HCT116 (cell line): Measurements from ENCODE around the gene COL7A1. TPM values are rescaled to one million over a fixed set of nuclear protein-coding genes. Genes with fewer than 3 reads are reported as not detected.

Source experiments
- ATAC-seq: fragments of 200-7000 bp; cut with Tn5 transposase; 2 replicates; pipeline ENCODE4 v1.9.1; 2020; ENCODE audit warnings: mild to moderate bottlenecking, moderate library complexity
- BruUV-seq: library from RNA; stranded (reverse); fragments of 400-500 nt; replicated peaks from 2 replicates; lab custom pipeline; 2021; lab: Mats Ljungman, UMichigan
- CTCF ChIA-PET: fragments of 300-600 bp; sonication (Branson Sonifier 250); formaldehyde crosslinking; loops from one replicate; lab custom pipeline; 2021; ENCODE audit warnings: antibody characterized with exemption; lab: Charles Lee
- POLR2A ChIA-PET: fragments of 300-600, 350-600 bp; sonication (Branson Sonifier 250); formaldehyde crosslinking; loops from one replicate; lab custom pipeline; 2021; ENCODE audit warnings: antibody characterized with exemption; lab: Charles Lee
- RAD21 ChIA-PET, 2 experiments: fragments of 300-600 bp; sonication (Branson Sonifier 250); formaldehyde crosslinking; loops; one replicate each; lab custom pipeline; 2023; ENCODE audit warnings: low total read pairs in 2 of 2; ENCODE audit not compliant: uncharacterized antibody in 2 of 2, unreplicated experiment in 2 of 2, low non-redundant PET in 1 of 2; lab: Charles Lee
- DNase-seq: peaks from one replicate; pipeline ENCODE4 v3.0.0-alpha.2; 2010; ENCODE audit warnings: low read depth, low spot score
- H2AFZ ChIP-seq: fragments of 200-600 bp; shearing (Covaris generic), sonication (generic); 2 replicates; pipeline ENCODE4 v1.6.1; 2017; ENCODE audit warnings: low read depth, mixed run types, mixed read lengths, antibody characterized with exemption, low read length; ENCODE audit not compliant: poor library complexity, severe bottlenecking
- H3K27ac ChIP-seq: 2 replicates; pipeline ENCODE4 v1.5.1; 2012; ENCODE audit warnings: low read depth, low read length
- H3K27me3 ChIP-seq: fragments of 200-600 bp; sonication (generic); 2 replicates; pipeline ENCODE4 v1.6.1; 2016; ENCODE audit warnings: mixed run types, low read length, mixed read lengths; ENCODE audit not compliant: insufficient read depth
- H3K36me3 ChIP-seq, 2 experiments: fragments of 200-500 bp in 1 of 2; fragments of 200-600 bp in 1 of 2; sonication (Bioruptor generic) in 1 of 2; sonication (generic) in 1 of 2; 2 replicates each; pipeline versions ENCODE4 v1.5.1 to v1.6.1; 2014 to 2016; ENCODE audit warnings: low read length in 2 of 2, inconsistent platforms in 1 of 2, mixed read lengths in 1 of 2, mixed run types in 1 of 2; ENCODE audit not compliant: insufficient read depth in 2 of 2, control insufficient read depth in 1 of 2
- H3K4me1 ChIP-seq, 2 experiments: fragments of 200-600 bp in 1 of 2; sonication (generic) in 1 of 2; 2 replicates each; pipeline versions ENCODE4 v1.5.1 to v1.6.1; 2012 to 2017; ENCODE audit warnings: low read length in 2 of 2, inconsistent platforms in 1 of 2, mild to moderate bottlenecking in 1 of 2, mixed read lengths in 1 of 2, mixed run types in 1 of 2, moderate library complexity in 1 of 2; ENCODE audit not compliant: insufficient read depth in 2 of 2, control insufficient read depth in 1 of 2
- H3K4me2 ChIP-seq: fragments of 200-600 bp; sonication (generic); 2 replicates; pipeline ENCODE4 v1.6.1; 2017; ENCODE audit warnings: mixed run types, low read length, mixed read lengths
- H3K4me3 ChIP-seq, 2 experiments: fragments of 200-600 bp in 1 of 2; sonication (generic) in 1 of 2; replicated peaks in 1 of 2; 2 replicates each; pipeline ENCODE4 v1.5.1; 2011 to 2016; ENCODE audit warnings: low read length in 2 of 2, control low read depth in 1 of 2, low read depth in 1 of 2, mild to moderate bottlenecking in 1 of 2, mixed read lengths in 1 of 2, mixed run types in 1 of 2
- H3K79me2 ChIP-seq: fragments of 200-600 bp; sonication (generic); 2 replicates; pipeline ENCODE4 v1.6.1; 2017; ENCODE audit warnings: mild to moderate bottlenecking, mixed run types, low read length, moderate library complexity, mixed read lengths; ENCODE audit not compliant: insufficient read depth
- H3K9ac ChIP-seq: fragments of 200-600 bp; sonication (generic); 2 replicates; pipeline ENCODE4 v1.6.1; 2016; ENCODE audit warnings: low read length, mixed read lengths
- H3K9me2 ChIP-seq: fragments of 200-600 bp; sonication (generic), shearing (Covaris generic); 2 replicates; pipeline ENCODE4 v1.6.1; 2017; ENCODE audit warnings: mixed run types, mild to moderate bottlenecking, moderate library complexity; ENCODE audit not compliant: insufficient read depth
- H3K9me3 ChIP-seq, 2 experiments: fragments of 200-500 bp in 1 of 2; fragments of 200-600 bp in 1 of 2; sonication (Bioruptor generic) in 1 of 2; sonication (generic) in 1 of 2; 2 replicates each; pipeline ENCODE4 v1.6.1; 2014 to 2017; ENCODE audit warnings: low read length in 2 of 2, mixed read lengths in 2 of 2, inconsistent platforms in 1 of 2, low read depth in 1 of 2, mild to moderate bottlenecking in 1 of 2, mixed run types in 1 of 2, moderate library complexity in 1 of 2; ENCODE audit not compliant: control insufficient read depth in 1 of 2, insufficient read depth in 1 of 2
- H4K20me1 ChIP-seq: fragments of 200-600 bp; sonication (generic), shearing (Covaris generic); 2 replicates; pipeline ENCODE4 v1.6.1; 2017; ENCODE audit warnings: mixed run types, mild to moderate bottlenecking, moderate library complexity; ENCODE audit not compliant: insufficient read depth
- CBX3 ChIP-seq: IDR thresholded peaks from 2 replicates; pipeline ENCODE4 v1.6.1; 2012; ENCODE audit warnings: low read depth
- SIN3A ChIP-seq: IDR thresholded peaks from 2 replicates; pipeline ENCODE4 v1.6.1; 2012; ENCODE audit warnings: low read depth
- YY1 ChIP-seq: IDR thresholded peaks from 2 replicates; pipeline ENCODE4 v1.6.1; 2011; ENCODE audit warnings: low read length, low read depth, moderate library complexity, mild to moderate bottlenecking; ENCODE audit not compliant: insufficient replicate concordance; ENCODE audit errors: extremely low read depth
- intact Hi-C: fragments of 100-400 bp; cut with micrococcal nuclease; formaldehyde crosslinking; loops from 2 replicates; pipeline ENCODE4 v1.10.0; 2022
- total RNA-seq: library from RNA; stranded (reverse); gene quantifications from one replicate; pipeline ENCODE4 v1.2.1, GENCODE V29; 2021; ENCODE audit not compliant: unreplicated experiment

The COL7A1 gene
- total RNA-seq, 1 experiment from 2014 or later: 11.4 TPM

- Histone ChIP-seq H3K9me3 (peaks cover 14 to 15% of the 10 kb centered on the region in 2 experiments; a peak in 2 of 4 replicates), H3K4me3 (no peak overlapping the region), H3K27me3 (no peaks in the 10 kb centered on the region), H3K9me2 (no peaks in the 10 kb centered on the region), H2AFZ (no peak overlapping the region), H3K4me2 (no peak overlapping the region), H3K9ac (no peak overlapping the region), H3K36me3 (no peaks in the 10 kb centered on the region; a peak in 1 of 4 replicates), H4K20me1 (no peaks in the 10 kb centered on the region), H3K79me2 (no peaks in the 10 kb centered on the region), H3K27ac (no peak overlapping the region), H3K4me1 (no peaks in the 10 kb centered on the region)
- DNase-seq (no peak), ATAC-seq (no peak)
- ChIA-PET POLR2A (no interaction called here), CTCF (interaction anchor here (0.9 kb wide), 1 partner anchor 15 kb away, joined by 3 read pairs; the partner anchor contains the start of gene SLC26A6), RAD21 (no interaction called here)
- no TSS peak for BruUV-seq
- intact Hi-C loops: no loop called here
- TF ChIP-seq SIN3A: no peak
These were observed 24.7 kb upstream of the COL7A1 start for GRCh38 chr3:48619541-48620524.

GRCh38 chr3:48617559-48617958 is 22.4 kb upstream of the COL7A1 start:
- Histone ChIP-seq H2AFZ (no peak overlapping the region), H4K20me1 (no peaks in the 10 kb centered on the region), H3K9me2 (no peaks in the 10 kb centered on the region), H3K79me2 (no peaks in the 10 kb centered on the region), H3K4me3 (no peak overlapping the region), H3K9me3 (peaks cover 14 to 15% of the 10 kb centered on the region in 2 experiments; a peak in 2 of 4 replicates), H3K27me3 (no peaks in the 10 kb centered on the region), H3K27ac (no peak overlapping the region), H3K9ac (no peak overlapping the region), H3K36me3 (no peaks in the 10 kb centered on the region; a peak in 1 of 4 replicates), H3K4me2 (no peak overlapping the region), H3K4me1 (no peaks in the 10 kb centered on the region)
- RAD21 ChIA-PET: no interaction called here
- TF ChIP-seq CBX3 (peak; percentile 95), YY1 (no peak)
- intact Hi-C loops: no loop called here
- DNase-seq: no peak
- BruUV-seq: no TSS peak
- POLR2A ChIA-PET: no interaction called here
- CTCF ChIA-PET: no interaction called here
- ATAC-seq: no peak
